ENCODE measurements around the gene SMIM13. TPM values are rescaled to one million over a fixed set of nuclear protein-coding genes. Genes with fewer than 3 reads are reported as not detected.

The SMIM13 gene
- total RNA-seq, 1 donor from 2014 or later: 7.8 TPM

GRCh38 chr6:11126876-11127275 is 33.2 kb downstream of the SMIM13 start:
- no peak for TF ChIP-seq EZH2 (IDR thresholded peaks at IDR 0.05)
- no peak for TF ChIP-seq EZH2phosphoT487 (IDR thresholded peaks at IDR 0.05)
- no peak for TF ChIP-seq CTCF (IDR thresholded peaks at IDR 0.05)

GRCh38 chr6:11128608-11129007 is 35.0 kb downstream of the SMIM13 start:
- Histone ChIP-seq H3K36me3 (no peaks in the 10 kb centered on the region), H3K9ac (no peak overlapping the region), H3K4me2 (no peak overlapping the region), H2AFZ (replicated peaks) (no peak overlapping the region), H4K20me1 (ENCODE audit: low read depth) (no peaks in the 10 kb centered on the region), H3K9me3 (ENCODE audit: low read depth) (no peaks in the 10 kb centered on the region), H3K27me3 (no peaks in the 10 kb centered on the region), H3F3A (ENCODE audit: low read depth) (no peaks in the 10 kb centered on the region), H3K27ac (no peak overlapping the region), H3K79me2 (ENCODE audit: low read depth) (peaks cover 19% of the 10 kb centered on the region), H3K4me3 (no peak overlapping the region), H3K4me1 (no peaks in the 10 kb centered on the region)
- H3K36me3 Mint-ChIP-seq: peaks cover 25% of the 10 kb centered on the region
- TF ChIP-seq CTCF (IDR thresholded peaks at IDR 0.05) (no peak), EZH2phosphoT487 (IDR thresholded peaks at IDR 0.05) (no peak), EZH2 (IDR thresholded peaks at IDR 0.05) (no peak)
- peaks cover 16% of the 10 kb centered on the region for H3K9me3 Mint-ChIP-seq
- H3K27me3 Mint-ChIP-seq (ENCODE audit: insufficient read depth, low read depth): peaks cover 4% of the 10 kb centered on the region
- H3K4me3 Mint-ChIP-seq: no peak overlapping the region
- no peak overlapping the region for H3K27ac Mint-ChIP-seq
- DNase-seq (ENCODE audit: low spot score): no peak
- no peaks in the 10 kb centered on the region for H3K4me1 Mint-ChIP-seq

More at GRCh38 chr6:11126876-11127275, 33.2 kb downstream of the SMIM13 start:
- Histone ChIP-seq H3K4me2 (no peak overlapping the region), H3K4me3 (no peak overlapping the region), H3K27me3 (no peaks in the 10 kb centered on the region), H3K9ac (no peak overlapping the region), H3K79me2 (ENCODE audit: low read depth) (peaks cover 30% of the 10 kb centered on the region), H3K4me1 (peaks cover 6% of the 10 kb centered on the region), H3K27ac (no peak overlapping the region), H3F3A (ENCODE audit: low read depth) (no peaks in the 10 kb centered on the region), H4K20me1 (ENCODE audit: low read depth) (no peaks in the 10 kb centered on the region), H3K9me3 (ENCODE audit: low read depth) (no peaks in the 10 kb centered on the region), H2AFZ (replicated peaks) (no peak overlapping the region), H3K36me3 (no peaks in the 10 kb centered on the region)
- no peak for DNase-seq (ENCODE audit: low spot score)
- Mint-ChIP-seq H3K4me1 (peaks cover 2% of the 10 kb centered on the region), H3K27ac (no peak overlapping the region), H3K36me3 (peaks cover 25% of the 10 kb centered on the region), H3K27me3 (ENCODE audit: insufficient read depth, low read depth) (peaks cover 4% of the 10 kb centered on the region), H3K9me3 (peaks cover 16% of the 10 kb centered on the region), H3K4me3 (no peak overlapping the region)

- no peaks in the 10 kb centered on the region for H3K36me3 ChIP-seq
- peaks cover 7% of the 10 kb centered on the region for H3K79me2 ChIP-seq (ENCODE audit: low read depth)
- H3F3A ChIP-seq (ENCODE audit: low read depth): no peaks in the 10 kb centered on the region
- H3K4me1 Mint-ChIP-seq: no peaks in the 10 kb centered on the region
- H3K9ac ChIP-seq: no peak overlapping the region
- no peaks in the 10 kb centered on the region for H3K4me1 ChIP-seq
- no peak overlapping the region for H3K4me2 ChIP-seq
- peaks cover 12% of the 10 kb centered on the region for H3K9me3 Mint-ChIP-seq
- H4K20me1 ChIP-seq (ENCODE audit: low read depth): no peaks in the 10 kb centered on the region
- peaks cover 2% of the 10 kb centered on the region for H3K27me3 Mint-ChIP-seq (ENCODE audit: insufficient read depth, low read depth)
- DNase-seq (ENCODE audit: low spot score): no peak
- no peak overlapping the region for H3K4me3 ChIP-seq
- H2AFZ ChIP-seq (replicated peaks): no peak overlapping the region
- no peak overlapping the region for H3K27ac ChIP-seq
- no peaks in the 10 kb centered on the region for H3K27me3 ChIP-seq
- H3K9me3 ChIP-seq (ENCODE audit: low read depth): no peaks in the 10 kb centered on the region
- H3K36me3 Mint-ChIP-seq: peaks cover 26% of the 10 kb centered on the region
- TF ChIP-seq EZH2phosphoT487 (IDR thresholded peaks at IDR 0.05) (no peak), EZH2 (IDR thresholded peaks at IDR 0.05) (no peak), CTCF (IDR thresholded peaks at IDR 0.05) (no peak)
- H3K27ac Mint-ChIP-seq: no peak overlapping the region
- H3K4me3 Mint-ChIP-seq: no peak overlapping the region
Measured at GRCh38 chr6:11129908-11130565, 36.4 kb downstream of the SMIM13 start.

Measured in neural progenitor cell (in vitro differentiated cells).